Measurements from ENCODE around the gene TBX15.

TBX15 gene

GRCh38 chr1:118984722-118985639 is 3.2 kb downstream of the TBX15 start:
- DNase-seq (ENCODE audit: low read depth in 2 of 2), result no peak

GRCh38 chr1:118984086-118984721 is 3.9 kb downstream of the TBX15 start:
- DNase-seq (ENCODE audit: low read depth in 2 of 2), result no peak

GRCh38 chr1:118983558-118984041 is 4.5 kb downstream of the TBX15 start:
- DNase-seq (ENCODE audit: low read depth in 2 of 2), result no peak

- DNase-seq (ENCODE audit: low read depth in 2 of 2), result no peak
Measured at GRCh38 chr1:118982821-118983557, 5.2 kb downstream of the TBX15 start.

GRCh38 chr1:118982266-118982665 is 5.9 kb downstream of the TBX15 start:
- DNase-seq (ENCODE audit: low read depth in 2 of 2), result no peak

- no peak for DNase-seq (ENCODE audit: low read depth in 2 of 2)
Measured at GRCh38 chr1:118981436-118981835, 6.7 kb downstream of the TBX15 start.

GRCh38 chr1:118979754-118980575 is 8.2 kb downstream of the TBX15 start:
- DNase-seq (ENCODE audit: low read depth in 2 of 2), result no peak

- no peak for DNase-seq (ENCODE audit: low read depth in 2 of 2)
Measured at GRCh38 chr1:118978914-118979701, 9.0 kb downstream of the TBX15 start.

- no peak for DNase-seq (ENCODE audit: low read depth in 2 of 2)
Measured at GRCh38 chr1:118977600-118977999, 10.5 kb downstream of the TBX15 start.

- no peak for DNase-seq (ENCODE audit: low read depth in 2 of 2)
Measured at GRCh38 chr1:118974661-118975060, 13.5 kb downstream of the TBX15 start.

- no peak for DNase-seq (ENCODE audit: low read depth in 2 of 2)
Measured at GRCh38 chr1:118973531-118974137, 14.5 kb downstream of the TBX15 start.

- no peak for DNase-seq (ENCODE audit: low read depth in 2 of 2)
Measured at GRCh38 chr1:118973032-118973431, 15.1 kb downstream of the TBX15 start.

- no peak for DNase-seq (ENCODE audit: low read depth in 2 of 2)
Measured at GRCh38 chr1:118970451-118970850, 17.7 kb downstream of the TBX15 start.

- DNase-seq (ENCODE audit: low read depth in 2 of 2), result no peak
Measured at GRCh38 chr1:118963456-118964430, 24.4 kb downstream of the TBX15 start.

GRCh38 chr1:118963138-118963455 is 25.0 kb downstream of the TBX15 start:
- DNase-seq (ENCODE audit: low read depth in 2 of 2), result no peak

GRCh38 chr1:118961156-118961555 is 27.0 kb downstream of the TBX15 start:
- no peak for DNase-seq (ENCODE audit: low read depth in 2 of 2)

- no peak for DNase-seq (ENCODE audit: low read depth in 2 of 2)
Measured at GRCh38 chr1:118960567-118961136, 27.5 kb downstream of the TBX15 start.

- no peak for DNase-seq (ENCODE audit: low read depth in 2 of 2)
Measured at GRCh38 chr1:118960026-118960561, 28.0 kb downstream of the TBX15 start.

Data from stimulated activated CD8-positive, alpha-beta memory T cell treated with anti-CD3 and anti-CD28 coated beads, Interleukin-15, amount 100 ng/mL, for 48 hours (primary cell).